Smooth muscle cell (in vitro differentiated cells): ENCODE results near the gene PTCHD4. TPM values are rescaled to one million over a fixed set of nuclear protein-coding genes. Genes with fewer than 3 reads are reported as not detected.

Experiments
- DNase-seq: peaks from one replicate; lab custom pipeline; 2025; ENCODE audit not compliant: unreplicated experiment; lab: John Stamatoyannopoulos, UW
- H2AFZ ChIP-seq: fragments of 200-600 bp; sonication (generic); 2 replicates; pipeline ENCODE4 v1.6.0; 2016; ENCODE audit warnings: antibody characterized with exemption, low read depth, mild to moderate bottlenecking
- H3F3A ChIP-seq: fragments of 200-600 bp; sonication (generic); 2 replicates; pipeline ENCODE4 v1.6.0; 2017; ENCODE audit warnings: antibody characterized with exemption, low read depth
- H3K27ac ChIP-seq: fragments of 200-600 bp; sonication (generic); 2 replicates; pipeline ENCODE4 v1.5.1; 2016; ENCODE audit warnings: low read depth, mild to moderate bottlenecking
- H3K27me3 ChIP-seq: fragments of 200-600 bp; sonication (generic); 2 replicates; pipeline ENCODE4 v1.6.1; 2016; ENCODE audit warnings: low read depth, mild to moderate bottlenecking
- H3K36me3 ChIP-seq: fragments of 200-600 bp; sonication (generic); 2 replicates; pipeline ENCODE4 v1.5.1; 2016; ENCODE audit warnings: low read depth
- H3K4me1 ChIP-seq: fragments of 200-600 bp; sonication (generic); 2 replicates; pipeline ENCODE4 v1.5.1; 2016; ENCODE audit warnings: low read depth
- H3K4me2 ChIP-seq: fragments of 200-600 bp; sonication (generic); 2 replicates; pipeline ENCODE4 v1.6.0; 2016; ENCODE audit warnings: mild to moderate bottlenecking
- H3K4me3 ChIP-seq: fragments of 200-600 bp; sonication (generic); 2 replicates; pipeline ENCODE4 v1.5.1; 2016; ENCODE audit warnings: mild to moderate bottlenecking
- H3K79me2 ChIP-seq: fragments of 200-600 bp; sonication (generic); 2 replicates; pipeline ENCODE4 v1.6.0; 2016; ENCODE audit warnings: low read depth, mild to moderate bottlenecking
- H3K9ac ChIP-seq: fragments of 200-600 bp; sonication (generic); 2 replicates; pipeline ENCODE4 v1.6.0; 2016; ENCODE audit warnings: low read depth
- H3K9me3 ChIP-seq: fragments of 200-600 bp; sonication (generic); replicated peaks from 2 replicates; pipeline ENCODE4 v1.5.1; 2016; ENCODE audit warnings: low read depth
- H4K20me1 ChIP-seq: fragments of 200-600 bp; sonication (generic); 2 replicates; pipeline ENCODE4 v1.6.0; 2016; ENCODE audit warnings: low read depth
- CTCF ChIP-seq: fragments of 200-600 bp; sonication (generic); IDR thresholded peaks from 2 replicates; pipeline ENCODE4 v1.5.1; 2017; ENCODE audit warnings: borderline replicate concordance, mild to moderate bottlenecking, antibody characterized with exemption; ENCODE audit not compliant: insufficient read depth, poor library complexity, severe bottlenecking
- WGBS: methylation state at CpG from one replicate; pipeline ENCODE4 v1.1.7; 2016; ENCODE audit warnings: low lambda C conversion rate; 5-methylcytosine and 5-hydroxymethylcytosine counted together
- polyA plus RNA-seq: library from polyadenylated mRNA; unstranded; fragments of >200 nt; fragmentation: Nextera tagmentation; extraction: Ambion mirVana; gene quantifications from 2 replicates; pipeline ENCODE4 v1.2.1, GENCODE V29; 2016
- total RNA-seq: library from RNA; depleted of rRNA; stranded (reverse); fragments of >200 nt; gene quantifications from 2 replicates; pipeline ENCODE4 v1.2.3, GENCODE V29; 2014

The PTCHD4 gene
- total and polyA plus RNA-seq, 2 experiments from 2014 or later, result 5.7 to 11.6 TPM

- no peaks in the 10 kb centered on the region for H3K4me1 ChIP-seq
- no peak for TF ChIP-seq CTCF
- no peaks in the 10 kb centered on the region for H3K27me3 ChIP-seq
- H3F3A ChIP-seq, result no peaks in the 10 kb centered on the region
- no peak for DNase-seq
- H3K27ac ChIP-seq, result no peak overlapping the region
- WGBS, result 37% methylated on average over 3 of the region's 3 CpGs
- no peak overlapping the region for H3K4me3 ChIP-seq
- no peaks in the 10 kb centered on the region for H4K20me1 ChIP-seq
- no peaks in the 10 kb centered on the region for H3K36me3 ChIP-seq
- H3K4me2 ChIP-seq, result no peak overlapping the region
- H3K79me2 ChIP-seq, result no peaks in the 10 kb centered on the region
- no peaks in the 10 kb centered on the region for H3K9me3 ChIP-seq
- no peak overlapping the region for H3K9ac ChIP-seq
- peak overlapping the region; percentile 35 for H2AFZ ChIP-seq
These were observed 33.0 kb upstream of the PTCHD4 start for GRCh38 chr6:48144021-48144420.

- no peaks in the 10 kb centered on the region for H4K20me1 ChIP-seq
- WGBS, result 73% methylated on average over 2 of the region's 2 CpGs
- H3K4me1 ChIP-seq, result no peaks in the 10 kb centered on the region
- no peak overlapping the region for H3K27ac ChIP-seq
- no peak for DNase-seq
- no peak overlapping the region for H3K9ac ChIP-seq
- no peaks in the 10 kb centered on the region for H3K36me3 ChIP-seq
- no peaks in the 10 kb centered on the region for H3K27me3 ChIP-seq
- peaks cover under 1% of the 10 kb centered on the region for H3F3A ChIP-seq
- H3K79me2 ChIP-seq, result no peaks in the 10 kb centered on the region
- no peak overlapping the region for H3K4me2 ChIP-seq
- no peak overlapping the region for H3K4me3 ChIP-seq
- H3K9me3 ChIP-seq, result no peaks in the 10 kb centered on the region
- no peak overlapping the region for H2AFZ ChIP-seq
- no peak for TF ChIP-seq CTCF
These were observed 31.0 kb upstream of the PTCHD4 start for GRCh38 chr6:48141975-48142374.

- Histone ChIP-seq H3K9ac (no peak overlapping the region), H3K9me3 (no peaks in the 10 kb centered on the region), H3K4me1 (peaks cover 10% of the 10 kb centered on the region), H4K20me1 (no peaks in the 10 kb centered on the region), H2AFZ (no peak overlapping the region), H3K79me2 (no peaks in the 10 kb centered on the region), H3K27me3 (no peaks in the 10 kb centered on the region), H3F3A (peaks cover 4% of the 10 kb centered on the region), H3K4me3 (no peak overlapping the region), H3K4me2 (no peak overlapping the region), H3K27ac (no peak overlapping the region), H3K36me3 (no peaks in the 10 kb centered on the region)
- no peak for DNase-seq
- TF ChIP-seq CTCF, result no peak
- WGBS, result 96% methylated on average over 2 of the region's 2 CpGs
These were observed 29.0 kb upstream of the PTCHD4 start for GRCh38 chr6:48139818-48140614.

GRCh38 chr6:48136856-48137255 lies 25.9 kb upstream of the PTCHD4 start:
- WGBS, result 2% methylated on average over 2 of the region's 2 CpGs
- peak overlapping the region; percentile 57 for H3K4me2 ChIP-seq
- no peaks in the 10 kb centered on the region for H4K20me1 ChIP-seq
- no peak overlapping the region for H3K4me3 ChIP-seq
- H3K27me3 ChIP-seq, result no peaks in the 10 kb centered on the region
- H3F3A ChIP-seq, result peaks cover 4% of the 10 kb centered on the region
- H3K36me3 ChIP-seq, result no peaks in the 10 kb centered on the region
- peaks cover 10% of the 10 kb centered on the region for H3K4me1 ChIP-seq
- H3K9ac ChIP-seq, result no peak overlapping the region
- DNase-seq, result no peak
- peak overlapping the region; percentile 22 for H3K27ac ChIP-seq
- H3K79me2 ChIP-seq, result no peaks in the 10 kb centered on the region
- peak overlapping the region; percentile 6 for H2AFZ ChIP-seq
- no peaks in the 10 kb centered on the region for H3K9me3 ChIP-seq
- no peak for TF ChIP-seq CTCF
